Stimulated activated memory B cell treated with anti-CD40 and anti-IgM and Interleukin-4, amounts not matched to agents 10 μg/mL and 1 μg/mL and 100 μg/mL, for 72 hours (primary cell): ENCODE data around the gene PALS1.

ENCODE experiments used
- ATAC-seq: fragments of 150-1000 bp; cut with Tn5 transposase; 2 replicates; pipeline ENCODE4 v1.10.0; 2021
- H3K27ac Mint-ChIP-seq: one replicate; pipeline ENCODE4 v1.8.0; 2022; ENCODE audit warnings: mild to moderate bottlenecking, mixed read lengths
- H3K27me3 Mint-ChIP-seq: one replicate; pipeline ENCODE4 v1.8.0; 2022; ENCODE audit warnings: mixed read lengths
- H3K36me3 Mint-ChIP-seq: one replicate; pipeline ENCODE4 v1.8.0; 2022; ENCODE audit warnings: mixed read lengths
- H3K4me1 Mint-ChIP-seq: one replicate; pipeline ENCODE4 v1.8.0; 2022; ENCODE audit warnings: mixed read lengths
- H3K4me3 Mint-ChIP-seq: one replicate; pipeline ENCODE4 v1.8.0; 2022; ENCODE audit warnings: mild to moderate bottlenecking, moderate library complexity, mixed read lengths
- H3K9me3 Mint-ChIP-seq: one replicate; pipeline ENCODE4 v1.8.0; 2022; ENCODE audit warnings: mixed read lengths

Gene PALS1

GRCh38 chr14:67241411-67242167 lies at the start of gene PALS1:
Gene PALS1, plus strand, starts transcription at chr14:67241435. Its CDS starts 37,736 bp downstream, at chr14:67279171.
- Mint-ChIP-seq H3K27me3 (no peaks in the 10 kb centered on the region), H3K4me1 (peaks cover 25% of the 10 kb centered on the region), H3K36me3 (no peaks in the 10 kb centered on the region), H3K9me3 (no peaks in the 10 kb centered on the region), H3K4me3 (peak within 1 kb of the TSS; percentile 96), H3K27ac (peak within 1 kb of the TSS; percentile 85)
- peak; percentile 80 for ATAC-seq

GRCh38 chr14:67191768-67192290 lies 49.4 kb upstream of the PALS1 start:
- H3K4me3 Mint-ChIP-seq, result no peak overlapping the region
- no peak overlapping the region for H3K27ac Mint-ChIP-seq
- no peaks in the 10 kb centered on the region for H3K36me3 Mint-ChIP-seq
- H3K9me3 Mint-ChIP-seq, result no peaks in the 10 kb centered on the region
- no peak for ATAC-seq
- H3K4me1 Mint-ChIP-seq, result peaks cover 9% of the 10 kb centered on the region
- H3K27me3 Mint-ChIP-seq, result no peaks in the 10 kb centered on the region

GRCh38 chr14:67192366-67192765 lies 48.9 kb upstream of the PALS1 start:
- Mint-ChIP-seq H3K4me3 (no peak overlapping the region), H3K27ac (no peak overlapping the region), H3K4me1 (peaks cover 9% of the 10 kb centered on the region), H3K36me3 (no peaks in the 10 kb centered on the region), H3K27me3 (no peaks in the 10 kb centered on the region), H3K9me3 (no peaks in the 10 kb centered on the region)
- ATAC-seq, result no peak

- no peak for ATAC-seq
- H3K9me3 Mint-ChIP-seq, result no peaks in the 10 kb centered on the region
- no peak overlapping the region for H3K27ac Mint-ChIP-seq
- H3K27me3 Mint-ChIP-seq, result peaks cover 3% of the 10 kb centered on the region
- no peaks in the 10 kb centered on the region for H3K36me3 Mint-ChIP-seq
- no peaks in the 10 kb centered on the region for H3K4me1 Mint-ChIP-seq
- H3K4me3 Mint-ChIP-seq, result no peak overlapping the region
These were observed 46.0 kb upstream of the PALS1 start for GRCh38 chr14:67195279-67195678.

GRCh38 chr14:67199016-67199415 lies 42.2 kb upstream of the PALS1 start:
- Mint-ChIP-seq H3K36me3 (no peaks in the 10 kb centered on the region), H3K4me1 (no peaks in the 10 kb centered on the region), H3K27me3 (peaks cover 13% of the 10 kb centered on the region), H3K27ac (no peak overlapping the region), H3K4me3 (no peak overlapping the region), H3K9me3 (no peaks in the 10 kb centered on the region)
- ATAC-seq, result no peak

GRCh38 chr14:67207810-67208209 lies 33.4 kb upstream of the PALS1 start:
- Mint-ChIP-seq H3K4me1 (no peaks in the 10 kb centered on the region), H3K27ac (no peak overlapping the region), H3K4me3 (no peak overlapping the region), H3K9me3 (peaks cover 2% of the 10 kb centered on the region), H3K36me3 (no peaks in the 10 kb centered on the region), H3K27me3 (peaks cover 3% of the 10 kb centered on the region)
- ATAC-seq, result no peak

GRCh38 chr14:67218126-67218525 lies 23.1 kb upstream of the PALS1 start:
- H3K27me3 Mint-ChIP-seq, result peaks cover 17% of the 10 kb centered on the region
- H3K36me3 Mint-ChIP-seq, result no peaks in the 10 kb centered on the region
- H3K4me1 Mint-ChIP-seq, result no peaks in the 10 kb centered on the region
- no peaks in the 10 kb centered on the region for H3K9me3 Mint-ChIP-seq
- H3K27ac Mint-ChIP-seq, result no peak overlapping the region
- ATAC-seq, result peak; percentile 34
- no peak overlapping the region for H3K4me3 Mint-ChIP-seq

- Mint-ChIP-seq H3K27me3 (peaks cover 26% of the 10 kb centered on the region), H3K27ac (no peak overlapping the region), H3K4me1 (no peaks in the 10 kb centered on the region), H3K4me3 (no peak overlapping the region), H3K9me3 (no peaks in the 10 kb centered on the region), H3K36me3 (no peaks in the 10 kb centered on the region)
- no peak for ATAC-seq
These were observed 19.8 kb upstream of the PALS1 start for GRCh38 chr14:67221248-67221981.

- H3K27ac Mint-ChIP-seq, result no peak overlapping the region
- no peak for ATAC-seq
These were observed 19.3 kb upstream of the PALS1 start for GRCh38 chr14:67221982-67222328.

GRCh38 chr14:67225523-67225922 lies 15.7 kb upstream of the PALS1 start:
- no peak overlapping the region for H3K27ac Mint-ChIP-seq
- peaks cover 9% of the 10 kb centered on the region for H3K27me3 Mint-ChIP-seq
- no peaks in the 10 kb centered on the region for H3K36me3 Mint-ChIP-seq
- no peak for ATAC-seq
- no peaks in the 10 kb centered on the region for H3K9me3 Mint-ChIP-seq
- no peaks in the 10 kb centered on the region for H3K4me1 Mint-ChIP-seq
- no peak overlapping the region for H3K4me3 Mint-ChIP-seq

More at GRCh38 chr14:67221982-67222328, 19.3 kb upstream of the PALS1 start:
- no peaks in the 10 kb centered on the region for H3K4me1 Mint-ChIP-seq
- no peaks in the 10 kb centered on the region for H3K9me3 Mint-ChIP-seq
- no peak overlapping the region for H3K4me3 Mint-ChIP-seq
- no peaks in the 10 kb centered on the region for H3K36me3 Mint-ChIP-seq
- peaks cover 26% of the 10 kb centered on the region for H3K27me3 Mint-ChIP-seq

- Mint-ChIP-seq H3K9me3 (no peaks in the 10 kb centered on the region), H3K27ac (no peak overlapping the region), H3K36me3 (no peaks in the 10 kb centered on the region), H3K4me1 (no peaks in the 10 kb centered on the region), H3K4me3 (no peak overlapping the region), H3K27me3 (peaks cover 9% of the 10 kb centered on the region)
- ATAC-seq, result no peak
These were observed 12.8 kb upstream of the PALS1 start for GRCh38 chr14:67228325-67228984.

GRCh38 chr14:67232066-67232465 lies 9.2 kb upstream of the PALS1 start:
- no peaks in the 10 kb centered on the region for H3K27me3 Mint-ChIP-seq
- no peak overlapping the region for H3K27ac Mint-ChIP-seq
- H3K9me3 Mint-ChIP-seq, result no peaks in the 10 kb centered on the region
- ATAC-seq, result no peak
- H3K36me3 Mint-ChIP-seq, result no peaks in the 10 kb centered on the region
- H3K4me3 Mint-ChIP-seq, result no peak overlapping the region
- no peaks in the 10 kb centered on the region for H3K4me1 Mint-ChIP-seq

- Mint-ChIP-seq H3K27me3 (no peaks in the 10 kb centered on the region), H3K4me3 (no peak overlapping the region), H3K4me1 (no peaks in the 10 kb centered on the region), H3K9me3 (no peaks in the 10 kb centered on the region), H3K36me3 (no peaks in the 10 kb centered on the region), H3K27ac (no peak overlapping the region)
- ATAC-seq, result no peak
These were observed 8.6 kb upstream of the PALS1 start for GRCh38 chr14:67232621-67233020.

GRCh38 chr14:67237591-67237990 lies 3.6 kb upstream of the PALS1 start:
- H3K27ac Mint-ChIP-seq, result no peak overlapping the region
- no peaks in the 10 kb centered on the region for H3K9me3 Mint-ChIP-seq
- ATAC-seq, result no peak
- no peaks in the 10 kb centered on the region for H3K36me3 Mint-ChIP-seq
- H3K4me1 Mint-ChIP-seq, result peaks cover 18% of the 10 kb centered on the region
- no peak overlapping the region for H3K4me3 Mint-ChIP-seq
- no peaks in the 10 kb centered on the region for H3K27me3 Mint-ChIP-seq

GRCh38 chr14:67239582-67239981 lies 1.7 kb upstream of the PALS1 start:
- ATAC-seq, result no peak
- Mint-ChIP-seq H3K9me3 (no peaks in the 10 kb centered on the region), H3K4me1 (peaks cover 25% of the 10 kb centered on the region), H3K27me3 (no peaks in the 10 kb centered on the region), H3K4me3 (no peak overlapping the region), H3K36me3 (no peaks in the 10 kb centered on the region), H3K27ac (no peak overlapping the region)
